ENCODE data around the gene CLDN19.

DNA sequence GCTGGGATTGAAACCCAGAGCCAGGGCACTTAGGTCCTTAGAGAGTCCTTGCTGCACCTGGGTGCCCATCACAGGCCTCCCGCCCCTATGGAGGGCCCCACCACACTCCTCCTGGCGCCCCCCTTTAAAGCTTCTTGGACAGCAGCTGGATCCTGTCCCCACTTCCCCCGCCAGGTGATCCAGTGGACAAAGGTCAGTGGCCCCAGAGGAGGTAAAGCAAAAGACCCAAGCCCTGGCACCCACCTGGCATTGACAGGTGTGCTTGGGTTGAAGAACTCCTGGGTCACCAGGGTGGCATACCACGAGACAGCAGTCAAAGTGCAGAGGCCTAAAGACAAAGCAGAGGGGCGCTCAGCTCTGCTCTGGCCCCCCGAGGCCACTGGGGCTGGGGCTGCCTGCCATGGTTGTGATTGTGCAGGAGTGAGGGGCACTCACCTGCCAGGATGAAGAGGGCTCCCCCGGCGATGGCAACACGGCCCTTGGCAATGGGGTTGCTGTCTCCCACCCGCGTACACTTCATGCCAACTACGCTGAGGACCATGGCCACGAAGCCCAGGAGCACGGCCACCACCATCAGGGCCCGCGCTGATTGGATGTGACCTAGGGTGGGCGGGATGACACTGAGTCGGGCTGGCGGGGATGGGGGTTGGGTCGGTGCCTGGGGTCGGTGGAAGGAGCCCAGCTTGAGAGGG lies 1.9 kb downstream of the CLDN19 start:
- TF ChIP-seq, protein P1, sequence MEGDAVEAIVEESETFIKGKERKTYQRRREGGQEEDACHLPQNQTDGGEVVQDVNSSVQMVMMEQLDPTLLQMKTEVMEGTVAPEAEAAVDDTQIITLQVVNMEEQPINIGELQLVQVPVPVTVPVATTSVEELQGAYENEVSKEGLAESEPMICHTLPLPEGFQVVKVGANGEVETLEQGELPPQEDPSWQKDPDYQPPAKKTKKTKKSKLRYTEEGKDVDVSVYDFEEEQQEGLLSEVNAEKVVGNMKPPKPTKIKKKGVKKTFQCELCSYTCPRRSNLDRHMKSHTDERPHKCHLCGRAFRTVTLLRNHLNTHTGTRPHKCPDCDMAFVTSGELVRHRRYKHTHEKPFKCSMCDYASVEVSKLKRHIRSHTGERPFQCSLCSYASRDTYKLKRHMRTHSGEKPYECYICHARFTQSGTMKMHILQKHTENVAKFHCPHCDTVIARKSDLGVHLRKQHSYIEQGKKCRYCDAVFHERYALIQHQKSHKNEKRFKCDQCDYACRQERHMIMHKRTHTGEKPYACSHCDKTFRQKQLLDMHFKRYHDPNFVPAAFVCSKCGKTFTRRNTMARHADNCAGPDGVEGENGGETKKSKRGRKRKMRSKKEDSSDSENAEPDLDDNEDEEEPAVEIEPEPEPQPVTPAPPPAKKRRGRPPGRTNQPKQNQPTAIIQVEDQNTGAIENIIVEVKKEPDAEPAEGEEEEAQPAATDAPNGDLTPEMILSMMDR (IDR thresholded peaks at IDR 0.05), result no peak
- TF ChIP-seq, protein P2, sequence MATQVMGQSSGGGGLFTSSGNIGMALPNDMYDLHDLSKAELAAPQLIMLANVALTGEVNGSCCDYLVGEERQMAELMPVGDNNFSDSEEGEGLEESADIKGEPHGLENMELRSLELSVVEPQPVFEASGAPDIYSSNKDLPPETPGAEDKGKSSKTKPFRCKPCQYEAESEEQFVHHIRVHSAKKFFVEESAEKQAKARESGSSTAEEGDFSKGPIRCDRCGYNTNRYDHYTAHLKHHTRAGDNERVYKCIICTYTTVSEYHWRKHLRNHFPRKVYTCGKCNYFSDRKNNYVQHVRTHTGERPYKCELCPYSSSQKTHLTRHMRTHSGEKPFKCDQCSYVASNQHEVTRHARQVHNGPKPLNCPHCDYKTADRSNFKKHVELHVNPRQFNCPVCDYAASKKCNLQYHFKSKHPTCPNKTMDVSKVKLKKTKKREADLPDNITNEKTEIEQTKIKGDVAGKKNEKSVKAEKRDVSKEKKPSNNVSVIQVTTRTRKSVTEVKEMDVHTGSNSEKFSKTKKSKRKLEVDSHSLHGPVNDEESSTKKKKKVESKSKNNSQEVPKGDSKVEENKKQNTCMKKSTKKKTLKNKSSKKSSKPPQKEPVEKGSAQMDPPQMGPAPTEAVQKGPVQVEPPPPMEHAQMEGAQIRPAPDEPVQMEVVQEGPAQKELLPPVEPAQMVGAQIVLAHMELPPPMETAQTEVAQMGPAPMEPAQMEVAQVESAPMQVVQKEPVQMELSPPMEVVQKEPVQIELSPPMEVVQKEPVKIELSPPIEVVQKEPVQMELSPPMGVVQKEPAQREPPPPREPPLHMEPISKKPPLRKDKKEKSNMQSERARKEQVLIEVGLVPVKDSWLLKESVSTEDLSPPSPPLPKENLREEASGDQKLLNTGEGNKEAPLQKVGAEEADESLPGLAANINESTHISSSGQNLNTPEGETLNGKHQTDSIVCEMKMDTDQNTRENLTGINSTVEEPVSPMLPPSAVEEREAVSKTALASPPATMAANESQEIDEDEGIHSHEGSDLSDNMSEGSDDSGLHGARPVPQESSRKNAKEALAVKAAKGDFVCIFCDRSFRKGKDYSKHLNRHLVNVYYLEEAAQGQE (IDR thresholded peaks at IDR 0.05; ENCODE audit: insufficient read depth in 1 of 2, low read depth in 2 of 2, low read length in 1 of 2), result no peak
- TF ChIP-seq POLR2AphosphoS5 (IDR thresholded peaks at IDR 0.05; ENCODE audit: low read depth, low read length) (no peak), TCF7L2 (IDR thresholded peaks at IDR 0.05; ENCODE audit: low read depth, low read length) (no peak)
